Breast epithelium (tissue), 3 donors: ENCODE measurements around the gene NMUR1.

ENCODE experiments used
- POLR2A ChIP-seq: fragments of 450-650 bp; IDR thresholded peaks from one replicate; pipeline ENCODE4 v1.6.1; 2016; ENCODE audit warnings: antibody characterized with exemption, mild to moderate bottlenecking, moderate library complexity
- TF ChIP-seq, protein P1 (sequence below), 3 donors: fragments of 450-650 bp; IDR thresholded peaks; one replicate each; pipeline ENCODE4 v1.5.1; 2016 to 2017; ENCODE audit warnings: antibody characterized with exemption in 3 of 3, mild to moderate bottlenecking in 3 of 3, moderate library complexity in 3 of 3

DNA sequence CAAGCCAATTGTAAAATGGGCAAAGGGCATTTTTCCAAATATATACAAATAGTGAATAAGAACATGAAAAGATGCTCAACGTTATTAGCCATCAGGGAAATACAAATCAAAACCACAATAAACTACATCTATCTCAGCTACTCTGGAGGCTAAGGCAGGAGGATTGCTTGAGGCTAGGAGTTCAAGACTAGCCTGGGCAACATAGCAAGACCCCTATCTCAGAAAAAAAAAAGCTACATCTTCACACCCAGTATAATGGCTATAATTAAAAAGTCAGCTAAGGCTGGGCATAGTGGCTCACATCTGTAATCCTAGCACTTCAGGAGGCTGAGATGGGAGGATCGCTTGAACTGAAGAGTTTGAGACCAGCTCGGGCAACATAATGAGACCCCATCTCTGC lies 53.3 kb downstream of the NMUR1 start:
- TF ChIP-seq, protein P1, sequence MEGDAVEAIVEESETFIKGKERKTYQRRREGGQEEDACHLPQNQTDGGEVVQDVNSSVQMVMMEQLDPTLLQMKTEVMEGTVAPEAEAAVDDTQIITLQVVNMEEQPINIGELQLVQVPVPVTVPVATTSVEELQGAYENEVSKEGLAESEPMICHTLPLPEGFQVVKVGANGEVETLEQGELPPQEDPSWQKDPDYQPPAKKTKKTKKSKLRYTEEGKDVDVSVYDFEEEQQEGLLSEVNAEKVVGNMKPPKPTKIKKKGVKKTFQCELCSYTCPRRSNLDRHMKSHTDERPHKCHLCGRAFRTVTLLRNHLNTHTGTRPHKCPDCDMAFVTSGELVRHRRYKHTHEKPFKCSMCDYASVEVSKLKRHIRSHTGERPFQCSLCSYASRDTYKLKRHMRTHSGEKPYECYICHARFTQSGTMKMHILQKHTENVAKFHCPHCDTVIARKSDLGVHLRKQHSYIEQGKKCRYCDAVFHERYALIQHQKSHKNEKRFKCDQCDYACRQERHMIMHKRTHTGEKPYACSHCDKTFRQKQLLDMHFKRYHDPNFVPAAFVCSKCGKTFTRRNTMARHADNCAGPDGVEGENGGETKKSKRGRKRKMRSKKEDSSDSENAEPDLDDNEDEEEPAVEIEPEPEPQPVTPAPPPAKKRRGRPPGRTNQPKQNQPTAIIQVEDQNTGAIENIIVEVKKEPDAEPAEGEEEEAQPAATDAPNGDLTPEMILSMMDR (IDR thresholded peaks at IDR 0.05) = no peak
- no peak for TF ChIP-seq POLR2A
